K562 (cell line): ENCODE data around the gene GINS3. TPM values are rescaled to one million over a fixed set of nuclear protein-coding genes. Genes with fewer than 3 reads are reported as not detected.

Source experiments
- ATAC-seq: fragments of 200-7000 bp; cut with Tn5 transposase; 3 replicates; pipeline ENCODE4 v1.9.1; 2020; ENCODE audit warnings: moderate library complexity
- BruUV-seq: library from RNA; stranded (reverse); fragments of 400-500 nt; replicated peaks from 2 replicates; lab custom pipeline; 2021; lab: Mats Ljungman, UMichigan
- CTCF ChIA-PET: fragments of 300-600 bp; formaldehyde crosslinking; extraction: SDS; loops from one replicate; lab custom pipeline; 2021; ENCODE audit warnings: low intra/inter-chr PET ratio; lab: Yijun Ruan, JAX
- POLR2A ChIA-PET: fragments of 300-600, 350-650 bp; sonication (Branson Sonifier 250); formaldehyde crosslinking; extraction: SDS; loops from one replicate; lab custom pipeline; 2021; ENCODE audit warnings: antibody characterized with exemption, inconsistent platforms; lab: Yijun Ruan, JAX
- DNase-seq, 4 experiments: peaks; one replicate each; pipeline versions ENCODE4 v3.0.0 to v3.0.0-alpha.2; 2011 to 2018; ENCODE audit warnings: low spot score in 3 of 4, mixed read lengths in 3 of 4; ENCODE audit errors: extremely low read depth in 1 of 4
- FAIRE-seq: peaks from 2 replicates; lab custom pipeline; 2011; peaks lifted over from hg19 to GRCh38; lab: Jason Lieb, UNC
- H2AFZ ChIP-seq: 2 replicates; pipeline ENCODE4 v1.6.0; 2011; ENCODE audit warnings: low read depth, low read length, control low read depth, inconsistent platforms
- H3K27ac ChIP-seq: fragments of 200-600 bp; 3 replicates; pipeline ENCODE4 v1.8.0; 2011; ENCODE audit warnings: low read depth, mild to moderate bottlenecking, control low read depth, inconsistent platforms, low read length, moderate library complexity, mixed read lengths; ENCODE audit errors: extremely low read depth
- H3K27me3 ChIP-seq, 2 experiments: fragments of 300-600 bp in 1 of 2; 2 replicates in 1 of 2; 3 replicates in 1 of 2; pipeline versions ENCODE4 v1.6.0 to v1.8.0; 2011; ENCODE audit warnings: inconsistent platforms in 2 of 2, low read length in 2 of 2, mild to moderate bottlenecking in 1 of 2, mixed read lengths in 1 of 2, moderate library complexity in 1 of 2; ENCODE audit not compliant: control insufficient read depth in 2 of 2, insufficient read depth in 2 of 2
- H3K36me3 ChIP-seq: fragments of 300-600 bp; 3 replicates; pipeline ENCODE4 v1.8.0; 2011; ENCODE audit warnings: mild to moderate bottlenecking, low read length, inconsistent platforms; ENCODE audit not compliant: control insufficient read depth, insufficient read depth
- H3K4me1 ChIP-seq, 2 experiments: fragments of 200-600 bp in 1 of 2; replicated peaks in 1 of 2; 2 replicates in 1 of 2; 3 replicates in 1 of 2; pipeline versions ENCODE4 v1.5.1 to v1.8.0; 2011; ENCODE audit warnings: inconsistent platforms in 2 of 2, low read length in 2 of 2, mild to moderate bottlenecking in 1 of 2, mixed read lengths in 1 of 2, moderate library complexity in 1 of 2; ENCODE audit not compliant: control insufficient read depth in 2 of 2, insufficient read depth in 2 of 2
- H3K4me2 ChIP-seq: 2 replicates; pipeline ENCODE4 v1.6.1; 2011; ENCODE audit warnings: low read length, control low read depth, inconsistent platforms, mixed read lengths; ENCODE audit not compliant: insufficient read depth
- H3K4me3 ChIP-seq: fragments of 200-600 bp; sonication (generic), shearing (Covaris generic); 2 replicates; pipeline ENCODE4 v1.5.1; 2016; ENCODE audit warnings: control low read depth, inconsistent platforms
- H3K79me2 ChIP-seq: fragments of 200-600 bp; 3 replicates; pipeline ENCODE4 v1.8.0; 2011; ENCODE audit warnings: low read length, inconsistent platforms; ENCODE audit not compliant: control insufficient read depth, insufficient read depth
- H3K9ac ChIP-seq, 2 experiments: 2 replicates each; pipeline versions ENCODE4 v1.6.0 to v1.6.1; 2011; ENCODE audit warnings: low read depth in 2 of 2, low read length in 2 of 2, control low read depth in 1 of 2, inconsistent platforms in 1 of 2, mild to moderate bottlenecking in 1 of 2, mixed read lengths in 1 of 2; ENCODE audit not compliant: insufficient read depth in 1 of 2
- H3K9me1 ChIP-seq: one replicate; pipeline ENCODE4 v1.6.0; 2011; ENCODE audit warnings: inconsistent platforms, mild to moderate bottlenecking, low read length, moderate library complexity; ENCODE audit not compliant: control insufficient read depth, insufficient read depth
- H3K9me3 ChIP-seq: replicated peaks from 2 replicates; pipeline ENCODE4 v1.5.1; 2011; ENCODE audit warnings: low read depth, low read length, inconsistent platforms; ENCODE audit not compliant: control insufficient read depth, insufficient read depth
- H4K20me1 ChIP-seq: replicated peaks from 2 replicates; pipeline ENCODE4 v1.6.1; 2011; ENCODE audit warnings: low read length, inconsistent platforms, mixed read lengths; ENCODE audit not compliant: control insufficient read depth, insufficient read depth
- AFF4 ChIP-seq: sonication (generic); formaldehyde crosslinking; IDR thresholded peaks from 2 replicates; pipeline ENCODE4 v1.8.0; 2023; ENCODE audit warnings: mild to moderate bottlenecking, missing genetic modification reagents
- CEBPG ChIP-seq, 3 experiments: fragments of 200-800 bp in 1 of 3; sonication (Bioruptor generic) in 1 of 3; sonication (generic) in 1 of 3; formaldehyde crosslinking in 1 of 3; IDR thresholded peaks in 2 of 3; conservative IDR thresholded peaks in 1 of 3; 2 replicates each; pipeline versions ENCODE4 v1.6.1 to v1.8.0; 2016 to 2022; ENCODE audit warnings: missing compliant biosample characterization in 2 of 3, missing genetic modification characterization in 2 of 3, mild to moderate bottlenecking in 1 of 3, missing genetic modification reagents in 1 of 3
- MEIS2 ChIP-seq: fragments of 450-650 bp; IDR thresholded peaks from 2 replicates; pipeline ENCODE4 v1.6.1; 2014; ENCODE audit warnings: mild to moderate bottlenecking; ENCODE audit not compliant: partially characterized antibody
- SIX5 ChIP-seq, 2 experiments: IDR thresholded peaks; 2 replicates each; pipeline ENCODE4 v1.6.1; 2011; ENCODE audit warnings: low read length in 2 of 2, borderline replicate concordance in 1 of 2, low read depth in 1 of 2, mild to moderate bottlenecking in 1 of 2, moderate library complexity in 1 of 2; ENCODE audit not compliant: insufficient read depth in 1 of 2
- TAF9B ChIP-seq: fragments of 450-650 bp; IDR thresholded peaks from 2 replicates; pipeline ENCODE4 v1.6.1; 2018; ENCODE audit warnings: mild to moderate bottlenecking; ENCODE audit not compliant: partially characterized antibody
- TAL1 ChIP-seq: fragments of 450-650 bp; IDR thresholded peaks from 2 replicates; pipeline ENCODE4 v1.6.1; 2016; ENCODE audit warnings: mild to moderate bottlenecking
- ZNF384 ChIP-seq: IDR thresholded peaks from 2 replicates; pipeline ENCODE4 v1.6.1; 2012; ENCODE audit warnings: low read depth, low read length, improper control_type of control experiment
- WGBS: fragments of 100-300 bp; shearing (Covaris generic); methylation state at CpG from one replicate; pipeline ENCODE4 v1.1.6; 2016; ENCODE audit warnings: low coverage, mixed read lengths; ENCODE audit not compliant: insufficient coverage; ENCODE audit errors: missing lambda C conversion rate; 5-methylcytosine and 5-hydroxymethylcytosine counted together
- in situ Hi-C: fragments of 300-500 bp; cut with MboI; formaldehyde crosslinking; loops from 4 replicates; pipeline ENCODE4 v1.15.0; 2018; ENCODE audit warnings: inconsistent platforms, mixed read lengths
- intact Hi-C: fragments of 100-400 bp; cut with micrococcal nuclease; formaldehyde crosslinking; loops from 2 replicates; pipeline ENCODE4 v1.14.2; 2022
- polyA plus RNA-seq, 8 experiments: library from polyadenylated mRNA; depleted of rRNA in 4 of 8; stranded (reverse) in 5 of 8; unstranded in 3 of 8; fragments of >200 nt; fragmentation: Nextera tagmentation in 2 of 8; fragmentation: Illumina TruSeq in 1 of 8; extraction: Ambion mirVana in 2 of 8; extraction: Trizol in 1 of 8; gene quantifications; 2 replicates each; pipeline versions ENCODE4 v1.2.1 to v1.2.3, GENCODE V29; 2011 to 2014; ENCODE audit warnings: inconsistent platforms in 1 of 8, missing spikeins in 1 of 8
- total RNA-seq, 7 experiments: library from RNA; depleted of rRNA in 6 of 7; stranded (reverse); fragments of >200 nt in 6 of 7; fragmentation: Illumina TruSeq in 2 of 7; extraction: Trizol in 2 of 7; gene quantifications; 2 replicates each; pipeline versions ENCODE4 v1.2.1 to v1.2.3, GENCODE V29; 2011 to 2021; ENCODE audit warnings: low replicate concordance in 1 of 7

The GINS3 gene
- total and polyA plus RNA-seq, 9 of the 15 experiments (the other 6 are each of a cell fraction or from before 2014, with no cell fraction given): 17.8 to 31.9 (median 25.4) TPM

GRCh38 chr16:58384437-58385055, 7.7 kb upstream of the GINS3 start:
- ChIA-PET POLR2A (no interaction called here), CTCF (no interaction called here)
- no peak overlapping the region; a peak in 1 of 4 replicates for H3K9ac ChIP-seq
- 10% methylated on average over 5 of the region's 5 CpGs for WGBS
- no peaks in the 10 kb centered on the region for H3K4me1 ChIP-seq
- H3K4me3 ChIP-seq: no peak overlapping the region
- H2AFZ ChIP-seq: peak overlapping the region; percentile 11; the same call in 1 of the 2 replicates
- BruUV-seq: no TSS peak
- no peaks in the 10 kb centered on the region for H3K9me1 ChIP-seq
- intact Hi-C loops (no loop called here), in situ Hi-C loops (no loop called here)
- peaks cover 0 to 5% of the 10 kb centered on the region in 2 experiments; a peak in 2 of 5 replicates for H3K27me3 ChIP-seq
- H3K27ac ChIP-seq: no peak overlapping the region
- no peaks in the 10 kb centered on the region for H3K36me3 ChIP-seq
- TF ChIP-seq TAL1 (peak; percentile 5; the same call in 1 of the 2 replicates), MEIS2 (no peak)
- FAIRE-seq: no peak
- no peaks in the 10 kb centered on the region for H4K20me1 ChIP-seq
- H3K4me2 ChIP-seq: no peak overlapping the region
- no peaks in the 10 kb centered on the region for H3K9me3 ChIP-seq
- ATAC-seq: peak; percentile 31; the same call in 1 of the 3 replicates
- DNase-seq: no peak
- H3K79me2 ChIP-seq: no peaks in the 10 kb centered on the region

GRCh38 chr16:58385218-58385773, 7.0 kb upstream of the GINS3 start:
- Histone ChIP-seq H3K4me3 (no peak overlapping the region), H3K79me2 (no peaks in the 10 kb centered on the region), H4K20me1 (no peaks in the 10 kb centered on the region), H3K27ac (no peak overlapping the region), H3K4me2 (no peak overlapping the region), H3K9me3 (no peaks in the 10 kb centered on the region), H2AFZ (no peak overlapping the region), H3K4me1 (no peaks in the 10 kb centered on the region), H3K9me1 (no peaks in the 10 kb centered on the region), H3K27me3 (peaks cover 0 to 5% of the 10 kb centered on the region in 2 experiments; a peak in 1 of 5 replicates), H3K9ac (no peak overlapping the region), H3K36me3 (no peaks in the 10 kb centered on the region)
- CTCF ChIA-PET: no interaction called here
- FAIRE-seq (no peak), ATAC-seq (no peak), DNase-seq (no peak)
- no TSS peak for BruUV-seq
- POLR2A ChIA-PET: interaction anchor here (0.6 kb wide), 2 partner anchors 16 to 237 kb away, joined by 3 read pairs; no protein-coding TSS in a partner anchor
- WGBS: 6% methylated on average over 7 of the region's 7 CpGs
- in situ Hi-C loops (no loop called here), intact Hi-C loops (no loop called here)
- TF ChIP-seq SIX5 (IDR thresholded peaks at IDR 0.05; ENCODE audit: borderline replicate concordance in 1 of 2, insufficient read depth in 1 of 2, low read depth in 1 of 2, low read length in 2 of 2): no peak
- no peak for TF ChIP-seq ZNF384
- no peak for TF ChIP-seq AFF4 (CRISPR knock-in tag)
- TF ChIP-seq TAF9B: no peak
- TF ChIP-seq CEBPG (CRISPR knock-in tag; IDR thresholded peaks at IDR 0.05): no peak
- peak in 1 of 2 experiments; percentile 48; a peak in 1 of 4 replicates for TF ChIP-seq CEBPG (tag; conservative IDR thresholded peaks at IDR 0.05 in 1 of 2, IDR thresholded peaks at IDR 0.05 in 1 of 2)
